H1 (cell line): ENCODE data around the gene CD200R1L. TPM values are rescaled to one million over a fixed set of nuclear protein-coding genes. Genes with fewer than 3 reads are reported as not detected.

Experiments
- CBX8 ChIP-seq: fragments of 300-800, 300-1000 bp; sonication (generic); IDR thresholded peaks from 2 replicates; pipeline ENCODE4 v1.7.1; 2016; ENCODE audit warnings: low read depth, low read length, borderline replicate concordance
- HDAC2 ChIP-seq, 2 experiments: fragments of 300-600 bp in 1 of 2; sonication (generic) in 1 of 2; IDR thresholded peaks; 2 replicates each; pipeline ENCODE4 v1.6.1; 2011 to 2012; ENCODE audit warnings: low read depth in 2 of 2, low read length in 2 of 2, mild to moderate bottlenecking in 2 of 2, moderate library complexity in 2 of 2, borderline replicate concordance in 1 of 2, inconsistent platforms in 1 of 2
- SP1 ChIP-seq: IDR thresholded peaks from 2 replicates; pipeline ENCODE4 v1.6.1; 2011; ENCODE audit warnings: low read depth, low read length
- polyA plus RNA-seq, 7 experiments: library from polyadenylated mRNA; depleted of rRNA in 3 of 7; stranded (reverse) in 5 of 7; unstranded in 2 of 7; fragments of >200 nt in 5 of 7; fragments of 200-250 nt in 2 of 7; gene quantifications; 1 replicate in 5 of 7; 2 replicates in 1 of 7; 4 replicates in 1 of 7; pipeline versions ENCODE4 v1.2.1 to v1.2.3, GENCODE V29; 2011 to 2013; ENCODE audit warnings: missing spikeins in 2 of 7, mixed read lengths in 2 of 7
- total RNA-seq: library from RNA; stranded (reverse); fragmentation: NEBNext Ultra II Directional; extraction: Animal tissue kit (Norgen Biotek cat#: 25700); gene quantifications from 2 replicates; pipeline ENCODE4 v1.2.1, GENCODE V29; 2021

The CD200R1L gene
- total and polyA plus RNA-seq, 2 of the 8 experiments (the other 6 are each of a cell fraction or from before 2014, with no cell fraction given), result not detected

DNA sequence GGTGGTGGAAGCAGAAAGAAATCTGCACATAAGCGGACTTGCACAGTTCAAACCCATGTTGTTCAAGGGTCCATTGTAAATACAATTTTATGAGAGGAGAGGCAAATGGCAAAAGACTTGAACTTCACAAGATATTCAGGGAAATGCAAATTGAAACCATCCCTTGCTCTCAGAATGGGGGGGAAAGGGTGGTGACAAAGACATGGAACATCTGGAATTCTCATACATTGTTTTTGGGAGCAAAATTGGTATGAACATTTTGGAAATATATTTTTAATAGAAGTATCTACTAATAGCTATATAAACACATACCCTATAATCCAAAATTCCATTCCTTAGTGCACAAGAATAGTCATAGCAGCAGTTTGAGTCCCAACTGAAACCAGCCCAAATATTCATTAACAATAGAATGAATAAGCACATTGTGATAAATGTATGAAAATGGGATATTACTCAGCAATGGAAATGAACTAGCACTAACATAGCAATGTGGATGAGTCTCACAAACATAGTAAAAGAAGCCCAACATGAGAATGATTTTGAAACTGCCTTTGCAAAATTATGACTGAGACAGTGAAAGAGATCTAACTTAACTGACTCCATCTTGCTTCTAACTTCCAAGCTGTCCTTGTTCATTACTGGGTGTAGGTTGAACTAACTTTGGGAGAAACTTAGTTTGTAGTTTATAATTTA lies 77.2 kb downstream of the CD200R1L start (continued):
- TF ChIP-seq CBX8 (no peak), SP1 (no peak), HDAC2 (IDR thresholded peaks at IDR 0.05; ENCODE audit: borderline replicate concordance in 1 of 2, low read depth in 2 of 2, low read length in 2 of 2) (no peak)
- TF ChIP-seq, all 59 proteins: peak for 0
